GM19467 (cell line): ENCODE measurements around the gene RNU6-7.

Experiments used
- ATAC-seq: cut with Tn5 transposase; IDR thresholded peaks from one replicate; pipeline ENCODE4 v1.9.1; 2021; ENCODE audit warnings: mild to moderate bottlenecking, moderate library complexity; ENCODE audit not compliant: unreplicated experiment

RNU6-7 gene

DNA sequence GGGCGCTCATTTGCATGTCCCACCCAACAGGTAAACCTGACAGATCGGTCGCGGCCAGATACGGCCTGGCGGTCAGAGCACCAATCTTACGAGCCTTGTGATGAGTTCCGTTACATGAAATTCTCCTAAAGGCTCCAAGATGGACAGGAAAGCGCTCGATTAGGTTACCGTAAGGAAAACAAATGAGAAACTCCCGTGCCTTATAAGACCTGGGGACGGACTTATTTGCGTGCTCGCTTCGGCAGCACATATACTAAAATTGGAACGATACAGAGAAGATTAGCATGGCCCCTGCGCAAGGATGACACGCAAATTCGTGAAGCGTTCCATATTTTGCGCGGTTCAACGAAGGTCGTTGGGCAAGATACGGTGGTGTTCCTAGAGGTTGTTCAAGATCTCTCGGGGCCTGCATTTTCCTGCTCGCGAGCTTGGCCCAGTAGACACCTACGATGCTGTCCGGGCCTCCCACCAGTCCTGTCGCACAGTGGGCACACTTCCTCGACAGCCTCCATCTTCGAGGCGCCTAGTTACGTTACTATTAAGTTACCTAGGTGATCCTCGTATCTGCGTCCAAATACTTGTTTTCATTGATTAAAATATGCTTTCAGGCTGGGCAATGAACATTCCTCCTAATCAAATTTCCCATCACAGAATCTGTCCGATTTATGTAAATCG is at the start of gene RNU6-7:
Gene RNU6-7, plus strand, starts transcription at position 230 of the 675 bp plus-strand sequence.
- ATAC-seq = no peak

- no peak for ATAC-seq
These were observed 35.8 kb upstream of the RNU6-7 start for GRCh38 chr14:32166029-32166428.

GRCh38 chr14:32166924-32167323 is 34.9 kb upstream of the RNU6-7 start:
- ATAC-seq = no peak

- no peak for ATAC-seq
These were observed 33.9 kb upstream of the RNU6-7 start for GRCh38 chr14:32167907-32168306.

GRCh38 chr14:32169191-32169590 is 32.7 kb upstream of the RNU6-7 start:
- no peak for ATAC-seq

DNA sequence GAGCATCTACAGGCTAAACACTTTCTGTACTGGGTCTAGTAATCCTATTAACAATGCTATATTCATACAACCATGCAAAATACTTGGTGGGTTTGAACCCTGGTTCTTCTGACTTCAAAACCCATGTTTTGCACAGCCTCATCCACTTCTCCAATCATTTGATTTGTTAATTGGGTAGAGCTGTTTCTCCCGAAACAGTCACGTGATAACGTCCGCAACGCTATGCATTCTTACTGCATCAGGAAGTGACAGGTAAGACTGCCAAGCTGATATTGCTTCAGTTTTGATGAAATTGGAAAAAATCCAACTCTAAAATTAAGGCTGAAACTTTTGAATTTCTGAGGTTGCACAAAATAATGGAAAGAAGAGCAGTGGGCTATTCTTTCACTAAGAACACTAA is 30.4 kb upstream of the RNU6-7 start:
- no peak for ATAC-seq

DNA sequence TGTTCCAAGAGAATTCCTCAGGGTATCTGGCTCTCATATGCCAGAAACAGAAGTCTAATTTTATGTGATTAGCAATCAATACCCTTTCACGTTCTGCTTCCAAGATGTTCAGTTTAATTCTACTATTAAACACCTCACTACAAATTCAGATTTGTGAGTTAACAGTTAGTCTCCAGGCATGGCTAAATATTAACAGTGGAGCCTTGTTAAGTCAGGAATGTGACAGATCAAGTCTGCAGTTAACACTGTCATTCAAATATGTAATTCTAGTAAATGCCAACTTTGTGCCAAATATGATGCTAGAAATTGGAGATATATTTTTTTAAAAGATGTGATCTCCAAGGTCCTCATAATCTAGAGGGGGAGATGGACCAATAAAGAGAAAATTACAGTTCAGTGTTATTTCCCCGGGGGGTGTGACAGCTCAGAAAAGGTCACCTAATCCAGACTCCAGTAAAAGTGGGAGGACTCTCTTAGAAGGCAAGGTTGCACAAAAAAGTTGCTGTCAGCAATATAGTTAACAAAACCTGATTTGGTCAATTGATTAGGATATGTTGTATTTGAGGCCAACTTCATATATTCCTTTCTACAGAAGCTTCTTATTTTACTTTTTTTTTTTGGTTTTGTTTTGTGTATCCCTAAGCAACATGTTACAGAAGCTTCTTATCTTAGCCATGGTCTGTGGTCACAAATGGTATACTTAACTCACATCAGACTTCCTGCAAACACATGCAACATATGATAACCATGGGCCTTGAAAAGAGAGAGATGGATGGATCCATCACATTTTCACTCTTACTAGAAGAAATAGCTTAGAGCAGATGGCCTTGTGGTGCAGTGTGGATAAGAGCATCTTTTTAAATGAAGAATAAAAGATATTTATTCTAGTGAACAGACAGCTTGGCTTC is 18.4 kb upstream of the RNU6-7 start:
- ATAC-seq = no peak

GRCh38 chr14:32185097-32185496 is 16.7 kb upstream of the RNU6-7 start:
- no peak for ATAC-seq

DNA sequence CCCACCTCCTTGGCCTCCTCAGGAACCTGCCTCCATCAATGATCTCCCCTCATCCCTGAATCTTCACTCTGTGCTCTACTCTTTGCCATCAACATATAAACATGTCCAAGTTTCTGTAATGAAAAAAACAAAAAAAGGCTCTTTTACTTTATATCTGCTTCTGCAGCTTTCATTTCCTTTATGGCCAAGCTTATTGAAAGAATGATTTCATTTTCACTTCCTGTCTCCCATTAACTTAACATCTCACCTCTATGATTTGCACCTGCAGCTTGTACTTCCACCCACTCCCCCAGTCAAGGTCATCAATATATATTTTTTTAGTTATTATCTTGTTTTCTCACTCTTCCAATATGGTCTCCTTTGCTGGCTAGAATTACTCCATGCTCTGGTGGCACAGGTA is 15.6 kb upstream of the RNU6-7 start:
- ATAC-seq = peak; percentile 66

DNA sequence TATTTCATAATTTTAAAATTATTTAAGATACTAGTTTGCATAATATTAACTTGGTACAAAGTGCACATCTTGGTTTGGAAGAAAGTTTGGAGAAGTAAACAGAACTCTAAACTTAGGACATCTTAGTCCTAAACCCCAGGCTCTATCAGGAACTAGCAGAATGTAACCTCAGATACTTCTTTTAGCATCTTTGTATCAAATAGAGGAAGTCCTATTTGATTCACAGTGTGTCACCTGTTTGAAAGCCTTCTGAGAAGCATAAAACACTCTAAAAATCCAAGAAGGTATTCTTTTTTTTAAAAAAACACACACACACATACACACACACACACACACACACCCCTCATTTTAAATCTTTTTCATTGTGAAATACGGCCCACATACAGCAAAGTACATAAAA is 12.0 kb upstream of the RNU6-7 start:
- no peak for ATAC-seq

GRCh38 chr14:32190673-32191072 is 11.2 kb upstream of the RNU6-7 start:
- no peak for ATAC-seq

DNA sequence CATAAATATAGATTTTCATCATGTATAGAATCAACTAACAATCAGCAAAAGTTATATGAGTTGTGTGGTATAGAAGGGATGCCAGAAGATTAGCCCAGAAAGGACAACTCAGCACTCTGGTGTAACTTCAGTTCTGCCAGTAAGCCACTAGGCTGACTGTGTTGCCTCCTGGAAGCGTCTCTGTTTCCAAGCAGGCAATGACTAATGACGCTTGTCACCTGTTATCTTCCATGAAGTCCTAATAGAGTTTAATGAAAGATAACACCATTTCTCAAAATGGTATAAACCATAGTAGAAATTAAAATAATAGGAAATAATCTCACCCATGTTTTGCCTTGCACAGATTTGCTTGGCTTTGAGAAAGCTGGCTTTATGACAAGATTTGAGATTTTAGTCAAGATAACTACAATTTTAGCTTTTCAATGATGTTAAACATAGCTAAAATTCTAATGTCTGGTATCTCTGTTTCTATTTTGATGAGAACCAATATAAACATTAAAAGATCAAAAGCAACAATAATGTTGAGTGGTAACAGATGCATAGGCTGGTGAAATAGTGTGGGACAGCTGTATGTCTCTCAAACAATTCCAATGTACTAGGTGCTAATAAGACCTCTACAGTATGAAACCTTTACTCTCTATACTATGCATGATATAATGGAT is 9.0 kb upstream of the RNU6-7 start:
- ATAC-seq = no peak

DNA sequence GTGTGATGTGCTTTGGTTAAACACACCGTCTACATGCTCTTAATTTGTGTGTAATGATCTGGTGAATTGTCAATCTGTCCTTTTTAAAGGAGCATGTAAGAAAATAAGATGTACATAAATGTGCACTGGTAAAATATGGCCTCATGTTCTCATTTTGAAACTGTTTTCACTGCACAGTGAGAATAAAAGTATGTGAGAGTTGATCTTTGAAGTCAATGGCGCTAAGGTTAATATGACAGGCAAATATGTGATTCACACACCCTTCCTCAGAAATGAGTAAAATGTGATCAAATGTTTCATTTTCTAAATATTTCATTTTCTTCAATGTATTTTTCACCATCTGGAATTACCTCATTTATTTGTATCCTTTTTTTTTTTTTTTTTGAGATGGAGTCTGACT is 8.3 kb upstream of the RNU6-7 start:
- ATAC-seq = no peak

GRCh38 chr14:32195636-32196035 is 6.2 kb upstream of the RNU6-7 start:
- ATAC-seq = no peak

- ATAC-seq = no peak
These were observed 3.9 kb upstream of the RNU6-7 start for GRCh38 chr14:32197919-32198318.

DNA sequence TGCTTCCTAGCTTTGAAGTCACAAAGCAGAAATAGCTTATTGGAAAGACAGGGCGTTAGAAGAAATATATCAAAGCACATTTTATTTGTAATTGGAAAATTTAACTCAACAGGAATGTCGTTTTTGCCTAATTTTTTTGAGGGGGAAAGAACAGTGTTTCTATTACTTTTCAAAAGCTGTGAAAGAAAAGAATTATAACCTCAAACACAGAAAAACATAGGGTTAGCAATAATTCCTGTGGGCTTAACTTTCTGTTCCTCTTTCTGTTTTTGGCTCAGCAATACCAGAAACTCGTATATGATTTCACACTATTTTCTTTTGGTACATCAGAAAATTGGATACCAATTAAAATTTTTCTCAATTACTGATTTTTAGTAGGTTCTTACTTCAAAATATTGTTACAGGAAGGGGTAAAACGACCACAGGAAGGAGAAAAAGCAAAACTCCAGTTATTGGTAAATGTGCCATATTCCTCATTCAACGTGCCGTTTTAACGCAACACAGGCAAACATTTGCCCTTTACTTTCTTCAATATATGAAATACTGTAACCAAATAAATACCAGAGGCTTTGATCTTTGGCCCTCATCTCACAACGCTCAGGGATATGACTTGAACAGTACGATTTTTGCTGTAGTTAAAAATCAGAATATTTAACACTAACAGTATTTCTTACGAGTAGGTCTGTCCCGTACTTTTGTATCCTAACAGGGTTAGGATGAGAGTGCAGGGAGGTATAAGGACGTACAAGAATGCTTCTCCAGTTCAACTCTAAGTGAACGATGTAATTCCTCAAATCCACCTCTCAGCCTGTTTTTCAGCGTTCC is 1.3 kb upstream of the RNU6-7 start:
- ATAC-seq = peak; percentile 1

DNA sequence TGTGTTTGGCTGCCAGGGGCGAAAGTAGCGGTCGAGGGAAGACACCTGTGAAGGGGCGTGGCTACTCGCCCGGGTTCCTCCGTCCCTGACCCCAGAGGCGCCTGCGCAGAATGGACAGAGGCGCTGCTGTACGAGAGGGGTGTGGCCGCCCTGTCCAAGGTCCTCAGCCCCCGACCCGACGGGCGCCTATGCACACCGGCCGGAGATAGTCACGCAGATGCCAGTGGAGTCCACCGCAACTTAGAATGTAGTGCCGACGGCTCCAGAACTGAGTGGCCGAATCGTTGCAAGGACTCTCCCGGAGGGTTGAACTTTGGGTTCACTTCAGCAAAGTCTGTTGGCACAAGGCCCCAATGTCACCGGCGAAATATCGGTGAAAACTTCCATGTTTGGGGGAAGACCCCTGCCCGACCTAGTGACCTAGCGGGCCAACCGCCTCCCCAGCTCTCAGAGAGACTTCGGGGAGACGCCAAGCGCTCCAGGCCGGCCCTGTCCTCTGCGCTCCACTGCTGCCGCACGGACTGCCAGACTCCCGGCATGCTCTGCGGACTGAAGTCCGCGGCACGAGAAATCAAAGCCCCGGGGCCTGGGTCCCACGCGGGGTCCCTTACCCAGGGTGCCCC is 541 bp upstream of the RNU6-7 start:
- ATAC-seq = peak; percentile 48

GRCh38 chr14:32202491-32202997 is 699 bp downstream of the RNU6-7 start:
- no peak for ATAC-seq

GRCh38 chr14:32202998-32203882 is 1.4 kb downstream of the RNU6-7 start, which contains the start of gene RNU6-8:
Gene RNU6-8, minus strand, starts transcription at chr14:32203269.
- peak; percentile 60 for ATAC-seq
